Prostate gland (tissue), 2 donors: ENCODE data around the gene SP6.

Source experiments
- POLR2A ChIP-seq: fragments of 450-650 bp; IDR thresholded peaks from one replicate; pipeline ENCODE4 v1.6.1; 2016; ENCODE audit warnings: antibody characterized with exemption, mild to moderate bottlenecking
- POLR2AphosphoS5 ChIP-seq: sonication (generic); formaldehyde crosslinking; IDR thresholded peaks from one replicate; pipeline ENCODE4 v1.6.1; 2017; ENCODE audit warnings: antibody characterized with exemption
- TF ChIP-seq, protein P1 (sequence below), 4 experiments: fragments of 200-600 bp in 2 of 4; fragments of 450-650 bp in 2 of 4; sonication (generic) in 2 of 4; IDR thresholded peaks; 1 replicate in 3 of 4; 2 replicates in 1 of 4; pipeline ENCODE4 v1.5.1; 2016 to 2019; ENCODE audit warnings: antibody characterized with exemption in 4 of 4, mild to moderate bottlenecking in 2 of 4, moderate library complexity in 2 of 4

- TF ChIP-seq, protein P1, sequence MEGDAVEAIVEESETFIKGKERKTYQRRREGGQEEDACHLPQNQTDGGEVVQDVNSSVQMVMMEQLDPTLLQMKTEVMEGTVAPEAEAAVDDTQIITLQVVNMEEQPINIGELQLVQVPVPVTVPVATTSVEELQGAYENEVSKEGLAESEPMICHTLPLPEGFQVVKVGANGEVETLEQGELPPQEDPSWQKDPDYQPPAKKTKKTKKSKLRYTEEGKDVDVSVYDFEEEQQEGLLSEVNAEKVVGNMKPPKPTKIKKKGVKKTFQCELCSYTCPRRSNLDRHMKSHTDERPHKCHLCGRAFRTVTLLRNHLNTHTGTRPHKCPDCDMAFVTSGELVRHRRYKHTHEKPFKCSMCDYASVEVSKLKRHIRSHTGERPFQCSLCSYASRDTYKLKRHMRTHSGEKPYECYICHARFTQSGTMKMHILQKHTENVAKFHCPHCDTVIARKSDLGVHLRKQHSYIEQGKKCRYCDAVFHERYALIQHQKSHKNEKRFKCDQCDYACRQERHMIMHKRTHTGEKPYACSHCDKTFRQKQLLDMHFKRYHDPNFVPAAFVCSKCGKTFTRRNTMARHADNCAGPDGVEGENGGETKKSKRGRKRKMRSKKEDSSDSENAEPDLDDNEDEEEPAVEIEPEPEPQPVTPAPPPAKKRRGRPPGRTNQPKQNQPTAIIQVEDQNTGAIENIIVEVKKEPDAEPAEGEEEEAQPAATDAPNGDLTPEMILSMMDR (IDR thresholded peaks at IDR 0.05), result no peak
- no peak for TF ChIP-seq POLR2A
- TF ChIP-seq POLR2AphosphoS5, result no peak
These were observed 43.5 kb downstream of the SP6 start for GRCh38 chr17:47807421-47807820.
